Measurements from ENCODE around the gene PM20D2.

PM20D2 gene

GRCh38 chr6:89187504-89187903, 41.6 kb downstream of the PM20D2 start:
- no peaks in the 10 kb centered on the region for H3K79me2 ChIP-seq (ENCODE audit: insufficient read depth, low read length)
- no peaks in the 10 kb centered on the region for H3K27me3 ChIP-seq (ENCODE audit: insufficient read depth, low read length, poor library complexity, severe bottlenecking)
- TF ChIP-seq EZH2phosphoT487 (IDR thresholded peaks at IDR 0.05; ENCODE audit: borderline replicate concordance), result no peak
- TF ChIP-seq CTCF (conservative IDR thresholded peaks at IDR 0.05; ENCODE audit: low read length), result no peak
- H3K9me3 ChIP-seq (ENCODE audit: insufficient read depth, low read depth, low read length), result no peaks in the 10 kb centered on the region
- H3K9me2 ChIP-seq (replicated peaks; ENCODE audit: low read depth, low read length), result no peaks in the 10 kb centered on the region
- no peak overlapping the region for H3K4me2 ChIP-seq (ENCODE audit: low read depth, low read length, poor library complexity, severe bottlenecking)
- H3F3A ChIP-seq (ENCODE audit: low read depth), result no peaks in the 10 kb centered on the region
- no peaks in the 10 kb centered on the region for H4K20me1 ChIP-seq (ENCODE audit: insufficient read depth, low read length, poor library complexity, severe bottlenecking)
- H3K4me3 ChIP-seq (ENCODE audit: low read length, poor library complexity, severe bottlenecking), result no peak overlapping the region
- H3K9ac ChIP-seq (ENCODE audit: low read depth, low read length, poor library complexity, severe bottlenecking), result no peak overlapping the region
- no peaks in the 10 kb centered on the region for H3K4me1 ChIP-seq (ENCODE audit: insufficient read depth, low read length, poor library complexity, severe bottlenecking)
- no peak overlapping the region for H2AFZ ChIP-seq (ENCODE audit: low read length)
- no peaks in the 10 kb centered on the region for H3K36me3 ChIP-seq (ENCODE audit: insufficient read depth, low read length)

GRCh38 chr6:89190741-89191140, 44.9 kb downstream of the PM20D2 start:
- no peak overlapping the region for H3K9ac ChIP-seq (ENCODE audit: low read depth, low read length, poor library complexity, severe bottlenecking)
- TF ChIP-seq CTCF (conservative IDR thresholded peaks at IDR 0.05; ENCODE audit: low read length) (no peak), EZH2phosphoT487 (IDR thresholded peaks at IDR 0.05; ENCODE audit: borderline replicate concordance) (no peak)
- H3K36me3 ChIP-seq (ENCODE audit: insufficient read depth, low read length), result no peaks in the 10 kb centered on the region
- peaks cover 9% of the 10 kb centered on the region; the same call in 1 of the 2 replicates for H3K9me3 ChIP-seq (ENCODE audit: insufficient read depth, low read depth, low read length)
- H4K20me1 ChIP-seq (ENCODE audit: insufficient read depth, low read length, poor library complexity, severe bottlenecking), result no peaks in the 10 kb centered on the region
- H3F3A ChIP-seq (ENCODE audit: low read depth), result no peaks in the 10 kb centered on the region
- no peak overlapping the region for H3K4me2 ChIP-seq (ENCODE audit: low read depth, low read length, poor library complexity, severe bottlenecking)
- H3K9me2 ChIP-seq (replicated peaks; ENCODE audit: low read depth, low read length), result no peaks in the 10 kb centered on the region
- no peaks in the 10 kb centered on the region for H3K4me1 ChIP-seq (ENCODE audit: insufficient read depth, low read length, poor library complexity, severe bottlenecking)
- no peak overlapping the region for H3K4me3 ChIP-seq (ENCODE audit: low read length, poor library complexity, severe bottlenecking)
- H3K79me2 ChIP-seq (ENCODE audit: insufficient read depth, low read length), result no peaks in the 10 kb centered on the region
- H2AFZ ChIP-seq (ENCODE audit: low read length), result no peak overlapping the region
- H3K27me3 ChIP-seq (ENCODE audit: insufficient read depth, low read length, poor library complexity, severe bottlenecking), result no peaks in the 10 kb centered on the region

GRCh38 chr6:89194559-89194958, 48.7 kb downstream of the PM20D2 start:
- no peaks in the 10 kb centered on the region for H3K4me1 ChIP-seq (ENCODE audit: insufficient read depth, low read length, poor library complexity, severe bottlenecking)
- H3F3A ChIP-seq (ENCODE audit: low read depth), result no peaks in the 10 kb centered on the region
- no peaks in the 10 kb centered on the region for H3K9me2 ChIP-seq (replicated peaks; ENCODE audit: low read depth, low read length)
- TF ChIP-seq EZH2phosphoT487 (IDR thresholded peaks at IDR 0.05; ENCODE audit: borderline replicate concordance) (no peak), CTCF (conservative IDR thresholded peaks at IDR 0.05; ENCODE audit: low read length) (no peak)
- no peaks in the 10 kb centered on the region for H3K79me2 ChIP-seq (ENCODE audit: insufficient read depth, low read length)
- H3K4me2 ChIP-seq (ENCODE audit: low read depth, low read length, poor library complexity, severe bottlenecking), result no peak overlapping the region
- H3K4me3 ChIP-seq (ENCODE audit: low read length, poor library complexity, severe bottlenecking), result no peak overlapping the region
- no peaks in the 10 kb centered on the region for H4K20me1 ChIP-seq (ENCODE audit: insufficient read depth, low read length, poor library complexity, severe bottlenecking)
- H3K9ac ChIP-seq (ENCODE audit: low read depth, low read length, poor library complexity, severe bottlenecking), result no peak overlapping the region
- no peaks in the 10 kb centered on the region for H3K27me3 ChIP-seq (ENCODE audit: insufficient read depth, low read length, poor library complexity, severe bottlenecking)
- H3K36me3 ChIP-seq (ENCODE audit: insufficient read depth, low read length), result no peaks in the 10 kb centered on the region
- peaks cover 9% of the 10 kb centered on the region; the same call in 1 of the 2 replicates for H3K9me3 ChIP-seq (ENCODE audit: insufficient read depth, low read depth, low read length)
- no peak overlapping the region for H2AFZ ChIP-seq (ENCODE audit: low read length)
